ENCODE data around the gene RAVER2.

The RAVER2 gene

DNA sequence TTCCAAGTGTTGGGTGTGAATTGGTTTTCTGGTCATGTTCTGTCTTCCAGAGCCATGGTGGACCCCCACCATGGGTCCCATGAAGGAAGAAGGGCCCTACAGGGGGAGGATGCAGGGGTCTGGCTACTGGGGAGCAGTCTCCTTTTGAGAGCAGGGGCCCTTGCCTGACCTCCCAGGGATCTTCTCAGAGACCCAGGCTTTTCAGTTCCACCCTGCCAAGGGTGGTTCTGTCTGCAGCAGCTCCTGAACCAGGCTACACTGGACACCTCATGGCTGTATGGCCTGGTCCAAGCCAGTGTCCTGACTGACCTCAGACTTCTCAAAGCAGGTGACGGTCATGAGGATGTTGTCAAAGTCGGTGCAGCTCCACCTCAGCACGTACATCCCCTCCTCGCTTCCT lies 112.5 kb downstream of the RAVER2 start:
- Histone ChIP-seq H3K79me2 (ENCODE audit: insufficient read depth, low read length) (no peaks in the 10 kb centered on the region), H3K9me2 (ENCODE audit: low read depth, low read length) (no peaks in the 10 kb centered on the region), H4K20me1 (ENCODE audit: insufficient read depth, low read length) (no peaks in the 10 kb centered on the region), H3F3A (ENCODE audit: insufficient read depth, low read length) (no peaks in the 10 kb centered on the region), H3K9me3 (ENCODE audit: low read length) (no peaks in the 10 kb centered on the region), H3K4me1 (ENCODE audit: insufficient read depth, low read length, severe bottlenecking) (peaks cover 11% of the 10 kb centered on the region), H3K4me3 (ENCODE audit: low read depth, low read length, poor library complexity, severe bottlenecking) (no peak overlapping the region), H3K36me3 (ENCODE audit: insufficient read depth, low read length) (peaks cover 45% of the 10 kb centered on the region; the same call in 1 of the 2 replicates), H2AFZ (ENCODE audit: low read length) (no peak overlapping the region), H3K27ac (ENCODE audit: low read depth, low read length, poor library complexity, severe bottlenecking) (no peak overlapping the region), H3K9ac (ENCODE audit: low read length) (no peak overlapping the region), H3K27me3 (ENCODE audit: insufficient read depth, low read length) (no peaks in the 10 kb centered on the region), H3K4me2 (ENCODE audit: low read length) (no peak overlapping the region)
- TF ChIP-seq CTCF (IDR thresholded peaks at IDR 0.05; ENCODE audit: low read length) (no peak), EZH2 (IDR thresholded peaks at IDR 0.05; ENCODE audit: borderline replicate concordance, low read length) (no peak)

DNA sequence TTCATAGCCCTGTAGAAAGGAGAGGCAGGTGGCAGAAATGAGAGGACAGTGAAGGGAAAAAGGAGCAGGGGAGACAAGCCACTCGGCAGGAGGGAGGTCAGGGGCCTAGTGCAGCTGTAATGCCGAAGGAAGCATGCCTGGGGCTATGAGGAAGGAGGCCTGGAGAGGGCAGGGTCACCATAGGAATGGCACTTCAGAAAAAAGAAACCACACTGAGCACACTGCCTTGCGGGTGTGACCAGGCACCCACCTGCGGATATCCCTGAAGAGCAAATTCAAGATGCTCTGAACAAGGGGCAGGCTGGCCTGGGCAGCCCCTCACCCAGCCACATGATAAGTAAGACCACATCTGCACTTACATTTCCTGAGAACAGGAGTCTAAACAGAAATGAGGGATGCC lies 116.7 kb downstream of the RAVER2 start:
- Histone ChIP-seq H3F3A (ENCODE audit: insufficient read depth, low read length) (no peaks in the 10 kb centered on the region), H2AFZ (ENCODE audit: low read length) (no peak overlapping the region), H3K4me1 (ENCODE audit: insufficient read depth, low read length, severe bottlenecking) (peaks cover 32% of the 10 kb centered on the region), H3K36me3 (ENCODE audit: insufficient read depth, low read length) (peaks cover 38% of the 10 kb centered on the region), H3K9ac (ENCODE audit: low read length) (no peak overlapping the region), H3K27ac (ENCODE audit: low read depth, low read length, poor library complexity, severe bottlenecking) (no peak overlapping the region), H3K9me3 (ENCODE audit: low read length) (no peaks in the 10 kb centered on the region), H3K4me2 (ENCODE audit: low read length) (no peak overlapping the region), H3K79me2 (ENCODE audit: insufficient read depth, low read length) (no peaks in the 10 kb centered on the region), H3K4me3 (ENCODE audit: low read depth, low read length, poor library complexity, severe bottlenecking) (no peak overlapping the region), H3K9me2 (ENCODE audit: low read depth, low read length) (no peaks in the 10 kb centered on the region), H4K20me1 (ENCODE audit: insufficient read depth, low read length) (no peaks in the 10 kb centered on the region), H3K27me3 (ENCODE audit: insufficient read depth, low read length) (no peaks in the 10 kb centered on the region)
- TF ChIP-seq EZH2 (IDR thresholded peaks at IDR 0.05; ENCODE audit: borderline replicate concordance, low read length): no peak
- TF ChIP-seq CTCF (IDR thresholded peaks at IDR 0.05; ENCODE audit: low read length): no peak

DNA sequence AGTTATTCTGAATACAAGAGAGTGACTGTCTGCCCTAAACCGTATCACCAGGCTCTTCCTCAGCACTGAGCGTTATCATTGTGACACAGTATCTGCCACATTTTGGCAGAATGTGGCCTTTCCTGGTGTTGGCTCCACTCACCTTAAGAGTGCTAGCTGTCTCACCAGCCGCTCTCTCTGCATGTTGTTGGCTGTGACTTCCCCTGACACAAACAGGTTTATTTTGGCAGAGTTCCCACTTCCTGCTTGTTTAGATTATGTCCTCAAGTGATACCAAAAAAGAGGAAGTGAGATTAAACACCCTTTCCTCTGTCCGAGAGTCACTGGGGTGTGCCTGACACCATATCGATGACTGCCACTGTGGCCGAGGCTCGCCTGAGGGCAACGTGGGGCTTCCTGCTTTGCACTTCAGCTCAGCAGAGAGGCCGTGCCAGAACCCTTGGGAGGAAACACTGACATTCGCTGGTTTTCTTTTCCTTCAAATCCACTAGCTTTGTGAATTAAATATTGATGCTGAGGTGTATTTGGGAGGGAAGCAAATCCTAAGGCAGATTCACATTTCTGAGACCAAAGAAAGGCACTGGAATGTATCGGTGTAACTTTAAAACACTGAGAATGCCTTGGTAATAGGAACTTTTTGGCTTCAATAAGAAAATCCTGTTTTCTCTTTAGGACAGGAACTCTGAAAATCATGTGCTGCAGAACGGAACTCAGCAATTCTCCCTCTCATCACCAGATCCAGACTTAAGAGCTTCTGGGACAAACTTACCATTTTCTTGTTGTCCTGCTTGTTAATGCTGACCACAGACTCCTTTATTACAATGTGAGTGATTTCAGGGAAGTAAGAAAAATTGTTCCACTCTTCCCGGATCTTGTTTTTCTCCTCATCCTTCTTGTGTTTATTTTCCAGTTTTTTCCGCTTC lies 119.4 kb downstream of the RAVER2 start:
- Histone ChIP-seq H3K4me1 (ENCODE audit: insufficient read depth, low read length, severe bottlenecking) (peaks cover 32% of the 10 kb centered on the region), H3K79me2 (ENCODE audit: insufficient read depth, low read length) (no peaks in the 10 kb centered on the region), H3K27ac (ENCODE audit: low read depth, low read length, poor library complexity, severe bottlenecking) (peak overlapping the region; percentile 79), H4K20me1 (ENCODE audit: insufficient read depth, low read length) (no peaks in the 10 kb centered on the region), H3K4me3 (ENCODE audit: low read depth, low read length, poor library complexity, severe bottlenecking) (no peak overlapping the region), H3K36me3 (ENCODE audit: insufficient read depth, low read length) (peaks cover 27% of the 10 kb centered on the region), H3K4me2 (ENCODE audit: low read length) (peak overlapping the region; percentile 44), H3F3A (ENCODE audit: insufficient read depth, low read length) (no peaks in the 10 kb centered on the region), H3K27me3 (ENCODE audit: insufficient read depth, low read length) (no peaks in the 10 kb centered on the region), H3K9me3 (ENCODE audit: low read length) (no peaks in the 10 kb centered on the region), H2AFZ (ENCODE audit: low read length) (no peak overlapping the region), H3K9me2 (ENCODE audit: low read depth, low read length) (no peaks in the 10 kb centered on the region), H3K9ac (ENCODE audit: low read length) (peak overlapping the region; percentile 21; the same call in 1 of the 2 replicates)
- TF ChIP-seq EZH2 (IDR thresholded peaks at IDR 0.05; ENCODE audit: borderline replicate concordance, low read length) (no peak), CTCF (IDR thresholded peaks at IDR 0.05; ENCODE audit: low read length) (no peak)

Data from OCI-LY1 (cell line).